ENCODE data around the gene GALNT12. TPM values are rescaled to one million over a fixed set of nuclear protein-coding genes. Genes with fewer than 3 reads are reported as not detected.

The GALNT12 gene
- polyA plus RNA-seq, 1 donor = 2.6 TPM

- DNase-seq = no peak
These were observed 74.5 kb downstream of the GALNT12 start for GRCh38 chr9:98881836-98882568.

- DNase-seq = no peak
These were observed 75.1 kb downstream of the GALNT12 start for GRCh38 chr9:98882569-98882923.

GRCh38 chr9:98883276-98883675 is 75.8 kb downstream of the GALNT12 start:
- no peak for DNase-seq

GRCh38 chr9:98884849-98885248 is 77.4 kb downstream of the GALNT12 start:
- DNase-seq = no peak

- no peak for DNase-seq
These were observed 78.3 kb downstream of the GALNT12 start for GRCh38 chr9:98885575-98886295.

- DNase-seq = no peak
These were observed 79.3 kb downstream of the GALNT12 start for GRCh38 chr9:98886691-98887229.

GRCh38 chr9:98887918-98888510 is 80.5 kb downstream of the GALNT12 start:
- DNase-seq = no peak

- no peak for DNase-seq
These were observed 81.4 kb downstream of the GALNT12 start for GRCh38 chr9:98888801-98889421.

- DNase-seq = no peak
These were observed 82.8 kb downstream of the GALNT12 start for GRCh38 chr9:98890256-98890655.

- DNase-seq = no peak
These were observed 84.8 kb downstream of the GALNT12 start for GRCh38 chr9:98892288-98892687.

GRCh38 chr9:98892690-98893089 is 85.2 kb downstream of the GALNT12 start:
- no peak for DNase-seq

GRCh38 chr9:98894171-98894570 is 86.7 kb downstream of the GALNT12 start:
- no peak for DNase-seq

- DNase-seq = no peak
These were observed 87.3 kb downstream of the GALNT12 start for GRCh38 chr9:98894761-98895160.

GRCh38 chr9:98896632-98897031 is 89.2 kb downstream of the GALNT12 start:
- DNase-seq = no peak

GRCh38 chr9:98897745-98898144 is 90.3 kb downstream of the GALNT12 start:
- no peak for DNase-seq

GRCh38 chr9:98899408-98900056 is 92.1 kb downstream of the GALNT12 start:
- peak; percentile 60 for DNase-seq

Other genes with a start within 250 kb of the GALNT12 start
- 0.63 TPM for gene GABBR2, start 98.7 kb upstream of the GALNT12 start, polyA plus RNA-seq (ENCODE audit: insufficient read length)
- 14.8 TPM for gene ANKS6, start 11.1 kb upstream of the GALNT12 start, polyA plus RNA-seq (ENCODE audit: insufficient read length)
- gene COL15A1, start 136.2 kb downstream of the GALNT12 start, polyA plus RNA-seq (ENCODE audit: insufficient read length) = 227 TPM

Measured in hindlimb muscle (tissue), 1 donor.